ENCODE measurements around the gene UBN1.
"Not testable (repeated sequence)": the region's sequence is repeated elsewhere in the genome, so short reads cannot be mapped to it uniquely, and the experiment has no call there.

The UBN1 gene

DNA sequence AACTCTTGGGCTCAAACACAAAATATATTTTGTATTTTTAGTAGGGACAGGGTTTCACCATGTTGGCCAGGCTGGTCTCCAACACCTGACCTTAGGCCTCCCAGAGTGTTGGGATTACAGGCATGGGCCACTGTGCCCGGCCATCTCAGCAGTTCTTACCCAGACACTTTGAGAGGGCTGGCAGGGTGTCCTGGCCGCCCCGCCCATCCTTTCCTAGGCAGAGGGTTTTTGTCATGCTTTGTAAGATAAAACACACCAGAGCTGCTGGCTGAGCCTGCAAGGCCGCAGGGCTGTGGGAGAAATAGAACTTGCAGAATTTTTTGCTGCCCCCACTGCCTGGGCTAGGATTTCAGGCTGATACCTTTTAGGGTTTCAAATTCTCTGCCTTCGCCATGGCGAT lies 80.9 kb downstream of the UBN1 start:
- no peak for DNase-seq (ENCODE audit: low spot score)

GRCh38 chr16:4929619-4930018 lies 82.3 kb downstream of the UBN1 start:
- not testable (repeated sequence) for DNase-seq (ENCODE audit: low spot score)

- no peak for DNase-seq (ENCODE audit: low spot score)
Observed at GRCh38 chr16:4931381-4931780, 84.1 kb downstream of the UBN1 start.
